ENCODE measurements around the gene UGP2. TPM values are rescaled to one million over a fixed set of nuclear protein-coding genes. Genes with fewer than 3 reads are reported as not detected.

UGP2 gene
- total and polyA plus RNA-seq, 8 donors, result 30.0 to 73.4 (median 50.5) TPM

DNA sequence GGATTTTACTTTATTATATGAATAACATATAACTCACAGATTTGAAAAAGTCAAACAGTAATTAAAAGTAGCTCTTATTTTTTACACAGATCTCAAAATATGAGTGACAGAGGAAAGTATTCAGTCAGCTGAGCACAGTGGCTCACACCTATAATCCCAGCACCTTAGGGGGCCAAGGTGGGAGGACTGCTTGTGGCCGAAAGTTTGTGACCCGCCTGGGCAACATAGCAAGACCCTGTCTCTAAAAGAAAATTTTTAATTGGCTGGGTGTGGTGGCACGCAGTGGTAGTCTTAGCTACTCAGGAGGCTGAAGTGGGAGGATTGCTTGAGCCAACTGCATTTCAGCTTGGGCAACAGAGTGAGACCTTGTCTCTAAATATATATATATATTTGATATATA lies 19.2 kb upstream of the UGP2 start:
- no peaks in the 10 kb centered on the region for H3K27me3 ChIP-seq
- no peak for TF ChIP-seq CTCF (IDR thresholded peaks at IDR 0.05)
- no peak overlapping the region for H3K4me3 ChIP-seq
- intact Hi-C loops (cut with DNase I), result no loop called here
- DNase-seq, result no peak
- H3K4me1 ChIP-seq, result peaks cover 0 to 16% (median 10%) of the 10 kb centered on the region in 3 donors
- 98 to 100% methylated on average over 3 of the region's 3 CpGs for WGBS, 2 donors
- H3K36me3 ChIP-seq, result no peaks in the 10 kb centered on the region
- no peaks in the 10 kb centered on the region for H3K9me3 ChIP-seq
- ATAC-seq, result no peak
- no peak overlapping the region for H3K27ac ChIP-seq
- no peak for FAIRE-seq

DNA sequence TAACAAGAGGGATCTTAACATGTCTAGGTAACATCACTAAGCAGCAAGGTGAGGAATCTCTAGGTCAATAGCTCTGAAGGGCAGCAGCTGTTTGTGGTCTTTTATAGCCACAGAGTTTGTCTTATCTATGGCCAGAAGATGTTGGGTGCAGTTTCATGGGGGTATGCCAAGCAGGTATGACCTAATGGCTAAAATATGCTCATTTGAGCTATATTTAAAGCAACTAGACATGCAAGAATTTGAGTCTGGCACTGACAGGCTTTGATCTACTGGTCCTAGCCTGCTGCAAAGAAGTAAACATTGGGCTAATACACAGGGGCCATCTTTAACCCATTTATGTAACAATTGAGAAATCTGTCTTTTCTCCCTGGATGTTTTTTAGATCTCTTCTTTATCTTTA lies 13.9 kb upstream of the UGP2 start:
- no peak for DNase-seq
- H3K27me3 ChIP-seq, result no peaks in the 10 kb centered on the region
- no peak for FAIRE-seq
- H3K4me1 ChIP-seq, result peaks cover 0 to 4% (median 0%) of the 10 kb centered on the region in 3 donors
- no peaks in the 10 kb centered on the region for H3K36me3 ChIP-seq
- no peak for TF ChIP-seq CTCF (IDR thresholded peaks at IDR 0.05)
- H3K27ac ChIP-seq, result no peak overlapping the region
- H3K4me3 ChIP-seq, result no peak overlapping the region
- peak in 3 of 4 donors; percentile 24 to 54 (median 41) for ATAC-seq
- H3K9me3 ChIP-seq, result no peaks in the 10 kb centered on the region
- intact Hi-C loops (cut with DNase I), result no loop called here

GRCh38 chr2:63831176-63831575 lies 10.5 kb upstream of the UGP2 start:
- TF ChIP-seq CTCF (IDR thresholded peaks at IDR 0.05), result no peak
- Histone ChIP-seq H3K9me3 (no peaks in the 10 kb centered on the region), H3K36me3 (no peaks in the 10 kb centered on the region), H3K4me3 (no peak overlapping the region), H3K4me1 (peaks cover 0 to 4% (median 0%) of the 10 kb centered on the region in 3 donors), H3K27ac (no peak overlapping the region), H3K27me3 (no peaks in the 10 kb centered on the region)
- WGBS, 2 donors, result 78 to 88% methylated on average over 1 of the region's 1 CpG
- FAIRE-seq (no peak), ATAC-seq (no peak), DNase-seq (no peak)
- intact Hi-C loops (cut with DNase I), result no loop called here

DNA sequence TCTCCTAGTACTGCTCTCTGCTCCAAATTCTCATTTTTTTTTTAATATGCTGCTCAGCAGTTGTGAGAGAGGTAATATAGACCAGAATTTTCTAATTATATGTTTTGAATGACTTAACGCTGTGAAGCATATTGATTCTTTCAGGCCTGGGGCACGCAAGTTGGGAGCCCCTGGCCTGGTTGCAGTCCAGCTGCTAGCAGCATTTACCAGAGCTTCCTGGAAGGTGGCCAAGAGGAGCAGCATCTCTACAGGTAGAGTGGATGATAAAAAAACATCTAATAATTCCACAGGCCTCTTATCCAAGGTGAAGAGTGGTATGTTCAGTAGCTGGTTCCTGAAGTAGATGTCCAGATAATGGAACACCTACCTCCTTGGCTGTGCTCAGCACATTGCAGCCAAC lies 7.3 kb upstream of the UGP2 start:
- Histone ChIP-seq H3K27me3 (no peaks in the 10 kb centered on the region), H3K4me3 (no peak overlapping the region), H3K36me3 (no peaks in the 10 kb centered on the region), H3K4me1 (no peaks in the 10 kb centered on the region), H3K9me3 (no peaks in the 10 kb centered on the region), H3K27ac (no peak overlapping the region)
- intact Hi-C loops (cut with DNase I), result no loop called here
- DNase-seq (no peak), ATAC-seq (no peak), FAIRE-seq (no peak)
- TF ChIP-seq CTCF (IDR thresholded peaks at IDR 0.05), result no peak
- 94 to 95% methylated on average over 2 of the region's 2 CpGs for WGBS, 2 donors

- FAIRE-seq (no peak), DNase-seq (no peak), ATAC-seq (no peak)
- H3K27ac ChIP-seq, result peak overlapping the region in 1 of 4 donors; percentile 10
- peaks cover 0 to 5% (median 0%) of the 10 kb centered on the region in 3 donors for H3K4me1 ChIP-seq
- H3K9me3 ChIP-seq, result no peaks in the 10 kb centered on the region
- WGBS, 2 donors, result 55 to 58% methylated on average over 2 of the region's 2 CpGs
- no peaks in the 10 kb centered on the region for H3K36me3 ChIP-seq
- no peak for TF ChIP-seq CTCF (IDR thresholded peaks at IDR 0.05)
- no peaks in the 10 kb centered on the region for H3K27me3 ChIP-seq
- intact Hi-C loops (cut with DNase I), result no loop called here
- H3K4me3 ChIP-seq, result no peak overlapping the region
Measured at GRCh38 chr2:63837036-63837594, 4.6 kb upstream of the UGP2 start.

Measured in pancreas (tissue), 10 donors.